Activated naive CD4-positive, alpha-beta T cell treated with anti-CD3 and anti-CD28 coated beads, Interleukin-2, amount 50 U/mL, for 72 hours (primary cell): ENCODE data around the gene SPTSSA. TPM values are rescaled to one million over a fixed set of nuclear protein-coding genes. Genes with fewer than 3 reads are reported as not detected.
"Not testable (repeated sequence)": the region's sequence is repeated elsewhere in the genome, so short reads cannot be mapped to it uniquely, and the experiment has no call there.

Source experiments
- ATAC-seq, 2 donors: fragments of 150-1000 bp; cut with Tn5 transposase; 2 replicates each; pipeline ENCODE4 v1.10.0; 2021; ENCODE audit warnings: mild to moderate bottlenecking in 2 of 2, moderate library complexity in 2 of 2
- DNase-seq, 2 donors: peaks; one replicate each; pipeline ENCODE4 v3.0.0; 2021 to 2022; ENCODE audit warnings: low spot score in 2 of 2
- H3K27ac Mint-ChIP-seq, 2 donors: one replicate each; pipeline ENCODE4 v1.8.0; 2022; ENCODE audit warnings: mild to moderate bottlenecking in 2 of 2, mixed read lengths in 2 of 2
- H3K36me3 Mint-ChIP-seq, 2 donors: one replicate each; pipeline ENCODE4 v1.8.0; 2022; ENCODE audit warnings: mixed read lengths in 2 of 2
- H3K9me3 Mint-ChIP-seq, 2 donors: one replicate each; pipeline ENCODE4 v1.8.0; 2022; ENCODE audit warnings: mixed read lengths in 2 of 2
- total RNA-seq, 2 donors: library from RNA; stranded (reverse); gene quantifications; one replicate each; pipeline ENCODE4 v1.2.3, GENCODE V29; 2022

The SPTSSA gene
- total RNA-seq, 2 donors from 2014 or later: 10.7 to 11.5 TPM

GRCh38 chr14:34479694-34480093, 17.7 kb upstream of the SPTSSA start:
- Mint-ChIP-seq H3K27ac (no peak overlapping the region), H3K9me3 (no peaks in the 10 kb centered on the region), H3K36me3 (no peaks in the 10 kb centered on the region)
- DNase-seq: no peak
- no peak for ATAC-seq

GRCh38 chr14:34478261-34478660, 16.2 kb upstream of the SPTSSA start:
- H3K27ac Mint-ChIP-seq: no peak overlapping the region
- DNase-seq (no peak), ATAC-seq (no peak)
- no peaks in the 10 kb centered on the region for H3K9me3 Mint-ChIP-seq
- no peaks in the 10 kb centered on the region for H3K36me3 Mint-ChIP-seq

- H3K27ac Mint-ChIP-seq, ATAC-seq, H3K36me3 Mint-ChIP-seq, DNase-seq, H3K9me3 Mint-ChIP-seq: not testable (repeated sequence)
Observed at GRCh38 chr14:34476036-34476435, 14.0 kb upstream of the SPTSSA start.

GRCh38 chr14:34475163-34475562, 13.1 kb upstream of the SPTSSA start:
- Mint-ChIP-seq H3K36me3 (no peaks in the 10 kb centered on the region), H3K27ac (no peak overlapping the region), H3K9me3 (no peaks in the 10 kb centered on the region)
- no peak for ATAC-seq
- no peak for DNase-seq

GRCh38 chr14:34474187-34474679, 12.2 kb upstream of the SPTSSA start:
- no peaks in the 10 kb centered on the region for H3K9me3 Mint-ChIP-seq
- ATAC-seq (no peak), DNase-seq (no peak)
- no peaks in the 10 kb centered on the region for H3K36me3 Mint-ChIP-seq
- H3K27ac Mint-ChIP-seq: no peak overlapping the region

- H3K36me3 Mint-ChIP-seq: no peaks in the 10 kb centered on the region
- ATAC-seq: no peak
- no peaks in the 10 kb centered on the region for H3K9me3 Mint-ChIP-seq
- DNase-seq: no peak
- no peak overlapping the region for H3K27ac Mint-ChIP-seq
Observed at GRCh38 chr14:34472706-34473279, 10.8 kb upstream of the SPTSSA start.

GRCh38 chr14:34470319-34470718, 8.3 kb upstream of the SPTSSA start:
- H3K36me3 Mint-ChIP-seq: no peaks in the 10 kb centered on the region
- no peaks in the 10 kb centered on the region for H3K9me3 Mint-ChIP-seq
- ATAC-seq (peak in 1 of 2 donors; percentile 49), DNase-seq (no peak)
- no peak overlapping the region for H3K27ac Mint-ChIP-seq

- H3K9me3 Mint-ChIP-seq: no peaks in the 10 kb centered on the region
- no peaks in the 10 kb centered on the region for H3K36me3 Mint-ChIP-seq
- DNase-seq: no peak
- no peak for ATAC-seq
- no peak overlapping the region for H3K27ac Mint-ChIP-seq
Observed at GRCh38 chr14:34466691-34467090, 4.7 kb upstream of the SPTSSA start.

GRCh38 chr14:34465069-34465859, 3.2 kb upstream of the SPTSSA start:
- Mint-ChIP-seq H3K27ac (no peak overlapping the region), H3K9me3 (no peaks in the 10 kb centered on the region), H3K36me3 (peaks cover 6% of the 10 kb centered on the region in 2 donors)
- ATAC-seq (no peak), DNase-seq (no peak)

GRCh38 chr14:34463598-34463961, 1.5 kb upstream of the SPTSSA start:
- Mint-ChIP-seq H3K36me3 (peaks cover 6% of the 10 kb centered on the region in 2 donors), H3K9me3 (no peaks in the 10 kb centered on the region), H3K27ac (no peak overlapping the region)
- ATAC-seq (no peak), DNase-seq (no peak)

- Mint-ChIP-seq H3K9me3 (no peaks in the 10 kb centered on the region), H3K36me3 (peaks cover 6% of the 10 kb centered on the region in 2 donors), H3K27ac (peak overlapping the region; percentile 85 to 86)
- ATAC-seq (peak in 1 of 2 donors; percentile 36), DNase-seq (peak; percentile 27 to 59)
Observed at GRCh38 chr14:34461334-34462131, 507 bp downstream of the SPTSSA start.

GRCh38 chr14:34460841-34461240, 1.2 kb downstream of the SPTSSA start:
- no peaks in the 10 kb centered on the region for H3K9me3 Mint-ChIP-seq
- peaks cover 6% of the 10 kb centered on the region in 2 donors for H3K36me3 Mint-ChIP-seq
- ATAC-seq (no peak), DNase-seq (no peak)
- H3K27ac Mint-ChIP-seq: peak overlapping the region in 1 of 2 donors; percentile 85

GRCh38 chr14:34460295-34460694, 1.7 kb downstream of the SPTSSA start:
- no peaks in the 10 kb centered on the region for H3K9me3 Mint-ChIP-seq
- no peak overlapping the region for H3K27ac Mint-ChIP-seq
- ATAC-seq (no peak), DNase-seq (no peak)
- peaks cover 6% of the 10 kb centered on the region in 2 donors for H3K36me3 Mint-ChIP-seq

- ATAC-seq (no peak), DNase-seq (no peak)
- H3K27ac Mint-ChIP-seq: no peak overlapping the region
- H3K36me3 Mint-ChIP-seq: peaks cover 6% of the 10 kb centered on the region in 2 donors
- no peaks in the 10 kb centered on the region for H3K9me3 Mint-ChIP-seq
Observed at GRCh38 chr14:34457186-34457585, 4.9 kb downstream of the SPTSSA start.

GRCh38 chr14:34453226-34453625, 8.8 kb downstream of the SPTSSA start:
- no peaks in the 10 kb centered on the region for H3K9me3 Mint-ChIP-seq
- H3K27ac Mint-ChIP-seq: no peak overlapping the region
- no peak for ATAC-seq
- peaks cover 0 to 7% of the 10 kb centered on the region in 2 donors for H3K36me3 Mint-ChIP-seq
- no peak for DNase-seq

- ATAC-seq: no peak
- no peak for DNase-seq
- no peak overlapping the region for H3K27ac Mint-ChIP-seq
- H3K9me3 Mint-ChIP-seq: no peaks in the 10 kb centered on the region
- H3K36me3 Mint-ChIP-seq: peaks cover 0 to 7% of the 10 kb centered on the region in 2 donors
Observed at GRCh38 chr14:34452258-34452822, 9.7 kb downstream of the SPTSSA start.

- DNase-seq: no peak
- no peaks in the 10 kb centered on the region for H3K9me3 Mint-ChIP-seq
- H3K36me3 Mint-ChIP-seq: peaks cover 0 to 7% of the 10 kb centered on the region in 2 donors
- no peak for ATAC-seq
- no peak overlapping the region for H3K27ac Mint-ChIP-seq
Observed at GRCh38 chr14:34450958-34451357, 11.1 kb downstream of the SPTSSA start.
